ENCODE results near the gene KRTAP12-2. TPM values are rescaled to one million over a fixed set of nuclear protein-coding genes. Genes with fewer than 3 reads are reported as not detected.
"Not testable (repeated sequence)": the region's sequence is repeated elsewhere in the genome, so short reads cannot be mapped to it uniquely, and the experiment has no call there.

The KRTAP12-2 gene
- total and polyA plus RNA-seq, 8 donors = not detected

DNA sequence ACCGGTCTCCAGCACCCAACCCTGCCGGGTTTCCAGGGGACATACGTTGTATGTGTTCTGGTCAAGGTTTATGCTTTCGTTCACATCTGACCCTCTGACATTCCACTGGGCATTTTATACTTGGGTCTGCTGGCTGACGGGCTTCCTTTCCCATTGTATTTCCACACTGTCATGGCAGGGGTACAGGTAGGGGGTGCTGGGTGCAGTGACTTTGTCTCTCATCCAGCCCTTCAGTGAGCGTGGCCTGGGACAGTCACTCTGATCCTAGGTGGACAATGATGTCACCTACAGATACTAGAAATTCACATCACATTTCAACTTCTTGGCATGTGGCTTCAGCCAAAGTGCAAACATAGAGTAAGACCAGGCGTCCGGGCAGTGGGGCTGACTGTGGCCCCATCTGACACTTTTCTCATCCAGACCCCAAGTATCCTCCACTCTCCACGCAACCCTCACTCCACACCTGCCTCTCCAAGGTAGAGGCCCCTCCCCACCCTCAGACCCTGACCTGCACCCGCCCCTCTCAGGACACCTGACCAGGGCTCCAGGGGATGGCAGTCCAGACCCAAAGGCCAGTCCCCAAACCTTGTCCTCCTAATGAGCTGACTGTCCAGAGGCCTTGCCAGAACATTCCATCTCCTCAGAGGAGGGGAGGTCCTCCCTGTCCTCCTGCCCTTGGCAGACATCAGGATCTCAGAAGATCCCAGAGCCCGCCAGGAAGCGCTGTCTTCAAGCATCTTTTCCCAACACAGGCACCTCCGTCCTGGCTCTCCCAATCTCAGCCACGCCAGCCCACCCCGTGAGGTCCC, 30.3 kb downstream of the KRTAP12-2 start:
- H3K4me1 ChIP-seq = no peaks in the 10 kb centered on the region
- H3K27ac ChIP-seq = no peak overlapping the region
- H3K9me3 ChIP-seq = peaks cover 0 to 24% of the 10 kb centered on the region in 2 donors
- ATAC-seq = no peak
- peak in 1 of 4 donors; percentile 39 for DNase-seq
- intact Hi-C loops (cut with DNase I) = no loop called here
- H3K27me3 ChIP-seq = peaks cover 0 to 28% of the 10 kb centered on the region in 2 donors
- no peaks in the 10 kb centered on the region for H3K36me3 ChIP-seq
- TF ChIP-seq, protein P1, sequence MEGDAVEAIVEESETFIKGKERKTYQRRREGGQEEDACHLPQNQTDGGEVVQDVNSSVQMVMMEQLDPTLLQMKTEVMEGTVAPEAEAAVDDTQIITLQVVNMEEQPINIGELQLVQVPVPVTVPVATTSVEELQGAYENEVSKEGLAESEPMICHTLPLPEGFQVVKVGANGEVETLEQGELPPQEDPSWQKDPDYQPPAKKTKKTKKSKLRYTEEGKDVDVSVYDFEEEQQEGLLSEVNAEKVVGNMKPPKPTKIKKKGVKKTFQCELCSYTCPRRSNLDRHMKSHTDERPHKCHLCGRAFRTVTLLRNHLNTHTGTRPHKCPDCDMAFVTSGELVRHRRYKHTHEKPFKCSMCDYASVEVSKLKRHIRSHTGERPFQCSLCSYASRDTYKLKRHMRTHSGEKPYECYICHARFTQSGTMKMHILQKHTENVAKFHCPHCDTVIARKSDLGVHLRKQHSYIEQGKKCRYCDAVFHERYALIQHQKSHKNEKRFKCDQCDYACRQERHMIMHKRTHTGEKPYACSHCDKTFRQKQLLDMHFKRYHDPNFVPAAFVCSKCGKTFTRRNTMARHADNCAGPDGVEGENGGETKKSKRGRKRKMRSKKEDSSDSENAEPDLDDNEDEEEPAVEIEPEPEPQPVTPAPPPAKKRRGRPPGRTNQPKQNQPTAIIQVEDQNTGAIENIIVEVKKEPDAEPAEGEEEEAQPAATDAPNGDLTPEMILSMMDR (IDR thresholded peaks at IDR 0.05) = no peak
- no peak overlapping the region for H3K4me3 ChIP-seq

- Histone ChIP-seq H3K36me3 (no peaks in the 10 kb centered on the region), H3K27me3 (peaks cover 0 to 31% of the 10 kb centered on the region in 2 donors), H3K9me3 (peaks cover 0 to 23% of the 10 kb centered on the region in 2 donors), H3K27ac (no peak overlapping the region), H3K4me3 (no peak overlapping the region), H3K4me1 (no peaks in the 10 kb centered on the region)
- TF ChIP-seq, protein P1 (IDR thresholded peaks at IDR 0.05) = no peak
- ATAC-seq (no peak), DNase-seq (no peak)
- intact Hi-C loops (cut with DNase I) = no loop called here
These were observed 34.7 kb downstream of the KRTAP12-2 start for GRCh38 chr21:44632067-44632466.

DNA sequence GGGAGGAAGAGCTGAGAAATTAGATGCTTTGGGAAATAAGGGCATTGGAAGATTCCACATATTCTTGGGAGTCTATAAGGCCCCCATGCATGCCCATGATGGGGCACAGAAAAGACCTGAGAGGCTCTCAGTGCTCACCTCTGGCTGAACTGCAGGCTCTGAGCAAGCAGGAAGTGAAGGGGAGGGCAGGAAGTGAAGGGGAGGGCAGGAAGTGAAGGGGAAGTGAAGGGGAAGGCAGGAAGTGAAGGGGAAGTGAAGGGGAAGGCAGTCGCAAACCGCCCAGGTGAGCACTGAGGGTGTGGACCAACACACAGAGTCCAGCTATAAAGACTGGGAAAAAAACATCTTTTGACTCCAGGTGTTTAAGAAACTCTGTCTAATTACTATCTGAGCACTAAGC, 36.3 kb downstream of the KRTAP12-2 start:
- no peak for DNase-seq
- Histone ChIP-seq H3K4me3 (no peak overlapping the region), H3K4me1 (no peaks in the 10 kb centered on the region), H3K27me3 (peaks cover 0 to 27% of the 10 kb centered on the region in 2 donors), H3K27ac (no peak overlapping the region), H3K9me3 (peaks cover 0 to 23% of the 10 kb centered on the region in 2 donors), H3K36me3 (no peaks in the 10 kb centered on the region)
- intact Hi-C loops (cut with DNase I) = no loop called here
- ATAC-seq = no peak
- TF ChIP-seq, protein P1 (IDR thresholded peaks at IDR 0.05) = no peak

DNA sequence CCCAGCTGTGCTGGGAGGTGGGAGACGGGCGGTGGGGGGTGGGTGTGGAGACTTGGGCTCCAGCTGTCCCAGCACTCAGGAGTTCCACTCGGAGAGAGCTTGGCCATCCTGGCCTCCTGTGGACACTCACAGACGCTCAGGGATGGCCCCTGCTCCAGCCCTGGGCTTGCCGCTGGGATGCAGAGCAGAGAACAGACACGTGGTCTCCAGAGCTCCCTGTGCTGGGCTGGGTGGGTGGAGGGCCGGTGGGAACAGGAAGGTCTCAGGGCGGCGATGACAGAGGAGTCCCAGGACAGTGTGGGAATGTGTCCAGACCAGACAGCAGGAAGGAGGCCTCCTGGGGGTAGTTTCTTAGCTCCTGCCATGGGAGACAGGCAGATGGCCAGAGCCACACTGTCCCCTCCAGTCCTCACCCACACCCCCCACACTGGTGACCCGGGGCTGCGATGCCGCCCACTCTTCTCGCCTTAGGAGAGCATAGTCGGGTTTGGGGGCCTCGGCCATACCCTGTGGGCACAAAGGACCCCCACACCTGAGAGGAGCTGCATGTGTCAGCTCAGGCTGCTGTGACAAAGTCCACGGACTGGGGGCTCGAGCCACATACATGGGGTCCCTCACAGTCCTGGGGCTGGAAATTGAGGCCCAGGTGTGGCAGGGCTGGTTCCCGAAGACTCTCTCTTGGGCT, 37.9 kb downstream of the KRTAP12-2 start:
- Histone ChIP-seq H3K9me3 (peaks cover 3 to 37% of the 10 kb centered on the region in 2 donors), H3K27me3 (peaks cover 0 to 26% of the 10 kb centered on the region in 2 donors), H3K27ac (no peak overlapping the region), H3K36me3 (no peaks in the 10 kb centered on the region), H3K4me1 (no peaks in the 10 kb centered on the region), H3K4me3 (no peak overlapping the region)
- TF ChIP-seq, protein P1 (IDR thresholded peaks at IDR 0.05) = no peak
- ATAC-seq = no peak
- peak in 1 of 4 donors; percentile 39 for DNase-seq
- intact Hi-C loops (cut with DNase I) = no loop called here

- H3K36me3 ChIP-seq; H3K27ac ChIP-seq; intact Hi-C loops (cut with DNase I); H3K4me1 ChIP-seq; ATAC-seq; H3K4me3 ChIP-seq: not testable (repeated sequence)
- H3K9me3 ChIP-seq = peaks cover 3 to 47% of the 10 kb centered on the region in 2 donors
- DNase-seq = peak in 1 of 4 donors; percentile 34
- peaks cover 0 to 26% of the 10 kb centered on the region in 2 donors for H3K27me3 ChIP-seq
These were observed 38.9 kb downstream of the KRTAP12-2 start for GRCh38 chr21:44627831-44628233.

- H3K4me1 ChIP-seq; ATAC-seq; H3K27ac ChIP-seq; intact Hi-C loops (cut with DNase I); H3K4me3 ChIP-seq; H3K36me3 ChIP-seq: not testable (repeated sequence)
- peaks cover 0 to 26% of the 10 kb centered on the region in 2 donors for H3K27me3 ChIP-seq
- DNase-seq = peak in 1 of 4 donors; percentile 39
- H3K9me3 ChIP-seq = peaks cover 3 to 43% of the 10 kb centered on the region in 2 donors
These were observed 39.4 kb downstream of the KRTAP12-2 start for GRCh38 chr21:44627181-44627822.
